DMS53 (cell line): ENCODE results near the gene COX20.
A peak's percentile ranks its signal among the peaks of the same experiment; 100 is the strongest.
"Not testable (repeated sequence)": the region's sequence is repeated elsewhere in the genome, so short reads cannot be mapped to it uniquely, and the experiment has no call there.

Experiments used
- DNase-seq: peaks from one replicate; lab custom pipeline; 2025; lab: John Stamatoyannopoulos, UW

Gene COX20, protein sequence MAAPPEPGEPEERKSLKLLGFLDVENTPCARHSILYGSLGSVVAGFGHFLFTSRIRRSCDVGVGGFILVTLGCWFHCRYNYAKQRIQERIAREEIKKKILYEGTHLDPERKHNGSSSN

DNA sequence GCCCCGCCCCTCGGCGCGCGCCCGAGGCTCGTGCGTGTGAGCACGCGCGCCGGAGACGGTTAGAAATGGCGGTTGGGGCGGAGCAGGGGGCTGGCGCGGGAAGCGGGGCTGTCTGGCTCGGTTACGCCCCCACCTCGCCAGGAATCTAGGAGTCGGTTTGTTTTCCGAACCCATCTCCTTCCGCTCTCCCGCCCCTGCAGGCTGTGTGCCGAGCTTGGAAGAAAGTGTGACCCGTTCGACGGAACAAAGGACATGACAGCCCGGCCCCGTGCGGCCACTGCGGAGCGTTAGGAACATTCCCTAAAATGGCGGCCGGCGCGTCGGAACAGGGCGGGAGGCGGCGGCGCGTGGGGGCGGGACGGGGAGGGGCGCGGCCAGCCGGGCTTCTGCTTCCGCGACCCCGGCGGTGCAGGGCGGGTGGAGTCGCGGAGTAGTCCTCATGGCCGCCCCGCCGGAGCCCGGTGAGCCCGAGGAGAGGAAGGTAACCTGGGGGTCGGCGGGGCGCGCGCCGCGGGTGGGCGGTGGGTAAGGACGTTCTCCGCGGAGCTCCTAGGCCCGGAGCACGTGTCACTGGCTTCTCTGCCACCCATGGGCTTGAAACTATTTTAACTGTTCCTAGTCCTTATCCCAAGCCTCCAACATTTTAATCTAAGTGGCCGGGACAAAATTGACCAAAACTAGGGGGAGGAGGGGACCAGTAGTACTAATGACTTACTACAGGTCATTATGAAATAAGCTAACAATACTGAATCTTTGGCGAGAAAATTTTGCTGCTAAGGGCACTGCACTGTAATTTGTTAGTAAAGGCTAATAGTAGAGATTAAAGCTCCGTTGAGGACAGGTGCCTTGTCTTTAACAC lies at the start of gene COX20:
COX20 (plus strand) TSS at position 383 of the 859 bp plus-strand sequence; CDS start at position 440, 57 bp downstream.
- peak; percentile 98 for DNase-seq

DNA sequence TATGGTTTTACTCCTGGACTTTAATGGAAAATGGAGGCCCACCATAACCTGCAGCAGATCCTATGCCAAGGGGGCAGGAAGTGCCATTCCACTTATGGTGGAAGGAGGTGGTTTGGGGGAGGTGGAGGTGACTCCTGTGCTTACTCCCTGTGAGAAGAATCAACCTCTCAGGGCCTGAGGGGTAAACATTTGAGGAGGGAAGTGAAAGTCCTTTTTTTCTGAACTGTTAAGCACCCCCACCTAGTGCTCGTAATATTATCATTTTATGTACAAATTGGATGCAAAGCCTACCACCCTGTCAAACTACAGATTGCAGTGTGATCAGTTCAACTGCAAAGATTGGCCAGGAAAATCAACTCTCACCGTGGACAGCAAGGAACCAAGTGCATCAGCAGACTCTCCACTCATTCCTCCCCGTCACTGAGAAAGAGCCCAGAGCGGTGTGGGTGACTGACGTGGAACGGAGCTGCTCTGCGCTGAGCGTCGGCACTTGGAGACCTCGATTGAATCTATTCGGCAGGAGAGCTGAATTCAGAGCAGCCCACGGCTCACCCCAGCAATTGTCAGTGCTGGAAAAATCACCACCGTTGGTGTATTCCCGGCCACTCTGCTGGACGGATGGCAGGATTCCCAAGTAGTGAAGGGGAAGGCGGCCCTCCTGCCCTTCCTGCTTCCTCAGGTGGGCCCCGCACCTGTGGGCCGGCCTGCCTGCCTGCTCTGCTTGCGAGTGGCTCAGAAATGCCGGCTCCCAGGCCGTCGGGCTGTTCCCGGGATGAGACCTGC lies 46.8 kb upstream of the COX20 start:
- DNase-seq, result no peak

- no peak for DNase-seq
Observed at GRCh38 chr1:244789276-244789580, 46.2 kb upstream of the COX20 start.

GRCh38 chr1:244789731-244790130 lies 45.7 kb upstream of the COX20 start:
- no peak for DNase-seq

GRCh38 chr1:244791061-244791460 lies 44.4 kb upstream of the COX20 start:
- no peak for DNase-seq

DNA sequence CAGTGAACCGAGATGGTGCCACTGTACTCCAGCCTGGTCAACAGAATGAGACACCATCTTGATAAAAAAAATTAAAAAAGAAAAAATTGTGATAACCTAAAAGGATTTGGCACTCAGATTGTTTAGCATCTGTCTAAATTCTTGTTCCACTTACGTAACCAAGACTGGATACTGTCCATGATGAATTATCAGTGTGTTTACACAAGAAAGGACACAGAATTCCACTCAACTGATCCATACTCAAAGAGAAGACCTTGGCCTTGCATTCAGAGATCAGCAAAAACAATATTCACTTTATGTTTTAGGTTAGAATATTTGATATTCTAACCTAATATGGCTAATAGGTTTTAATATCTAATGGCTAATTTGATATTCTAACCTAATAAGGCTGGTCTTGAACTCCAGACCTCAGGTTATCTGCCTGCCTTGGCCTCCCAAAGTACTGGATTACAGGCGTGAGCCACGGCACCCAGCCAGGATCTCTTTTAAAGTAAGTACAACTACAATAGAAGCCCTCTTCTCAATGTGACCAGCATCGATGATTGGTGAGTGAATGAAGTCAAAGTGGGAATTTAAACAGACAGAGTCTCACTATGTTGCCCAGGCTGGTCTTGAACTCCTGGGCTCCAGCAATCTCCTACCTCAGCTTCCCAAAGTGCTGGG lies 43.1 kb upstream of the COX20 start:
- DNase-seq, result no peak

DNA sequence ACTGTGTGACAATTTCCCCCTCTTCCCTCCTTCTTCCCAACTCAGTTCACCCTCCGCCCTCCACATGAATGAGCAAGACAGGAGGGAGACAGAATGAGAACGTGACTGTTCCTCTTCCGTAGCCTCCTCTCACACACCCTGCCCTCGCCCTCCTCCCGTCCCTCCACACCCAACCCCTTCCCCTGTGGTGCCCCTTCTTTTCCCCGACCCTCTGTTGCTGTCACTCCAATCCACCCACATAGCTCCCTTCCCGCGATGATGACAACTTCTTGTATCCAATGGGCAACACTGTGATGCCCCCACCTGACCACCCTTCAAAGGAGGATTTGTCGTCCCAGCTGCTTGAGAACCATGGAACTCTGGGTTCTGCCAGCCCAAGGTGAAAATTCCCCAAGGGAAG lies 41.4 kb upstream of the COX20 start:
- no peak for DNase-seq

GRCh38 chr1:244794516-244794915 lies 40.9 kb upstream of the COX20 start:
- not testable (repeated sequence) for DNase-seq

DNA sequence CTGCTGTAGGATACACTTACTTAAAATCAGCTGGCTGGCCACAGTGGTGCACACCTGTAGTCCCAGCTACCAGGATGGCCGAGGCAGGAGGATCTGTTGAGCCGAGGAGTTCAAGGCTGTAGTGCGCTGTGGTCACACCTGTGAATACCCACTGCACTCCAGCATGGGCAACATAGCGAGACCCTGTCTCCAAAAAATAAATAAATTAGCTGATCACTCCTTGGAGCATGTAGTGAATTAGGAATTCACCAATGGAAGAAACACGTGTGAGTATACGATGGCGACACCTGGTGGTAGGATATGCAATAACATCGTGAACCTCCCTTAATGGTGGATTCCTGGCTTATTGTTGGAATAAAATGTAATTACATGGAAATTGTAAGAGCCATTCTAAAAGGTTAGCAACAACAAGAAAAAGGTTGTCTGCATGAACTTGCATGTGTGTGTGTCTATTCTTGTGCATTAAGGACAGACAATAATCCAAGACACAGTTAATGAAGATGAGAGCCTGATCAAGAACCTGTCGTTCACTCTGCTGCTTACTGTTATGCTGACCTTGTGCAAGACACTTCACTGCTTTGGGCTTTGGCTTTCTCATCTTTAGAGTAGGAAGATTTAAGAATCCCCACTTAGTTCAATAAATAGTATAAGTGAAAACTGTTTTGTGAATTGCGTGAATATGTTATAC lies 38.6 kb upstream of the COX20 start:
- DNase-seq, result peak; percentile 74

DNA sequence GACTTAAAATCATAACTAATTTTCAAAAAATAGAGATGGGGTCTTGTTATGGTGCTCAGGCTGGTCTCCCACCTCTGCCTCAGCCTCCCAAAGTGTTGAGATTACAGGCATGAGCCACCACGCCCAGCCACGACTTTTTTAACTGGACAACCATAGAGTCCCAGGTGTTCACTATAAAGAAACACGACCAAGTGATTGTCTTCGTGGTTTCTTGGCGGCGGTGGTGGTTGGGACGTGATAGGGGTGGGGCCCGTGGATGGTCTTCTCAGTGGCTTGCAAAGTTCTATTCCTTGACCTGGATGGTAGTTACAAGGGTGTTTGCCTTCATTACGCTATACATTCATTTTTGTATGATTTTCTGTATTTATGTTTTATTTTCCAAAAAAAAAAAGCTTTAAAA lies 34.6 kb upstream of the COX20 start:
- no peak for DNase-seq

GRCh38 chr1:244801246-244801645 lies 34.2 kb upstream of the COX20 start:
- DNase-seq, result peak; percentile 80

- DNase-seq, result no peak
Observed at GRCh38 chr1:244802041-244802440, 33.4 kb upstream of the COX20 start.

- DNase-seq, result no peak
Observed at GRCh38 chr1:244802556-244803239, 32.8 kb upstream of the COX20 start.

DNA sequence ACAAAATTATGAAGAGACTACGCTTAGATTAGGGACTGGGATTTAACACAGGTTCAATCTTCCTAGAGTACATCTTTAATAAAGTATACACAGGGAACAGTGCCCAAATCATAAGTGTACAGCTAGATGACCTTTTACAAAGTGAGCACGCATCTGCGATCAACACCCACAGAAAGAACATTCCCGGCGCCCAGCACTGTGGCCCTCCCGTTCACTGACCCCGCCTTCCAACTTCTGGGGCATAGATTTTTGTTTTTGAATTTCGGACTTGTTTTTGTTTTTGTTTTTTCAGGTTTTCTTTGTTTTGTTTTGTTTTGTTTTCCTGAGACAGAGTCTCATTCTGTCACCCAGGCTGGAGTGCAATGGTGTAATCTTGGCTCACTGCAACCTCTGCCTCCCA lies 30.6 kb upstream of the COX20 start:
- DNase-seq, result no peak

- DNase-seq, result no peak
Observed at GRCh38 chr1:244807138-244807537, 28.3 kb upstream of the COX20 start.

DNA sequence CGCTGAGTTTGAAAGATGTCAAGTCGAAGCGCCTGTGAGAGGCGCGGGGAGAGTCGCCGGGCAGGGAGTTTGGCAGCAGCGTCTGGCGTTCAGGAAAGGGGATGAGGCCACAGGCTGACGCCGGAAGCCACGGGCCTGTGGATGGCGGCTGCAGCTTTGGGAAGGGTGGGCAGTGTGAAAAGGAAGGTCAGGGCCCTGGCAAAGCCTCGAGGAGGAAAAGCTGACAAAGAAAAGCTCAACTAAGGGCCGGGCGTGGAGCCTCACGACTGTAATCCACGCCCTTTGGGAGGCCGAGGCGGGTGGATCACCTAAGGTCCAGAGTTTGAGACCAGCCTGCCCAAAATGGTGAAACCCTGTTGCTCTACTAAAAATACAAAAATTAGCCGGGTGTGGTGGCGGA lies 25.2 kb upstream of the COX20 start:
- no peak for DNase-seq

- DNase-seq, result no peak
Observed at GRCh38 chr1:244813327-244813726, 22.1 kb upstream of the COX20 start.

- DNase-seq, result no peak
Observed at GRCh38 chr1:244815600-244816099, 19.8 kb upstream of the COX20 start.

GRCh38 chr1:244817415-244817894 lies 18.0 kb upstream of the COX20 start:
- DNase-seq, result no peak

DNA sequence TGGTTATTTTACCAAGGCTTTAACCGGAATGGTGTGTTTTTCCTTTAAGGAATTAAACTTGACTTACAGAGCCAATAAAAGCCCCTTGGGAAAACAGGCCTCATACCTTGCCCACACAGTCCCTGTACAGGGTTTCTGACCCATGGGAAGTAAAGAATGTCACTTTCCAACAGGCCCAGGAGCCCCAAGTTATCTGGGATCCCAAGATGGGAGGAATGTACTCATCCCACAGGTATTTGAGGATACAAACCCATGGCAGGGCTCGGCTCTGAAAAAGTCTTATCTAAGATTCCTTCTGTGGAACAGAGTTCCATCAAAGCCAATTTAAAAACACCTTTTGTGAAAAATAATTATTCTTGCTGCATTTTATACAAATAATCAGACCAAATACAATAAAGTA lies 15.3 kb upstream of the COX20 start:
- no peak for DNase-seq

- no peak for DNase-seq
Observed at GRCh38 chr1:244821134-244821533, 14.3 kb upstream of the COX20 start.
